Measurements from ENCODE around the gene CNKSR1.

DNA sequence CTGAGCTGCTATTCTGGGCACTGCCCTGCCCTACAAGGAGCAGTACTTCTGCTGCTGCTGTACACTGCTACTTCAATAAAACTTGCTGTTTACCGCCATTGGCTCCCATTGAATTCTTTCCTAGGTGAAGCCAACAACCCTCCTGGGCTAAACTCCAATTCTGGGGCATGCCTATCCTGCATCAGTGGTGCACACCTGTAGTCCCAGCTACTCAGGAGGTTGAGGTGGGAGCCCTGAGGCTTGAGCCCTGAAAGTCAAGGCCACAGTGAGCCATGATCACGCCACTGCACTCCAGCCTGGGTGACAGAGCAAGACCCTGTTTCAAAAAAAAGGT, 44.5 kb upstream of the CNKSR1 start:
- TF ChIP-seq ZNF274 (IDR thresholded peaks at IDR 0.05; ENCODE audit: low read depth, low read length) = no peak
- no peak for TF ChIP-seq SUZ12 (IDR thresholded peaks at IDR 0.05; ENCODE audit: extremely low read depth, insufficient read depth, insufficient read length)
- no peak for TF ChIP-seq YY1 (IDR thresholded peaks at IDR 0.05; ENCODE audit: insufficient read depth, insufficient read length)

All from NT2/D1 (cell line).